LHCN-M2 (cell line): ENCODE data around the gene HDAC1. TPM values are rescaled to one million over a fixed set of nuclear protein-coding genes. Genes with fewer than 3 reads are reported as not detected.
A peak's percentile ranks its signal among the peaks of the same experiment; 100 is the strongest.

Experiments used
- DNase-seq: peaks from one replicate; pipeline ENCODE4 v3.0.0-alpha.2; 2012; ENCODE audit warnings: low read depth
- total RNA-seq: library from RNA; depleted of rRNA; stranded (reverse); fragments of >200 nt; gene quantifications from 2 replicates; pipeline ENCODE4 v1.2.3, GENCODE V29; 2014

HDAC1 gene
- total RNA-seq, 1 experiment from 2014 or later, result 54.4 TPM

- DNase-seq, result no peak
Observed at GRCh38 chr1:32327204-32327603, 35.3 kb downstream of the HDAC1 start.

- no peak for DNase-seq
Observed at GRCh38 chr1:32329931-32330466, 38.1 kb downstream of the HDAC1 start.

- DNase-seq, result no peak
Observed at GRCh38 chr1:32330558-32331151, 38.8 kb downstream of the HDAC1 start.

- DNase-seq, result no peak
Observed at GRCh38 chr1:32331549-32331948, 39.7 kb downstream of the HDAC1 start.

- DNase-seq, result no peak
Observed at GRCh38 chr1:32332290-32333079, 40.6 kb downstream of the HDAC1 start.

GRCh38 chr1:32333251-32333963 is 41.5 kb downstream of the HDAC1 start:
- no peak for DNase-seq

GRCh38 chr1:32334274-32334861 is 42.5 kb downstream of the HDAC1 start:
- DNase-seq, result no peak

- peak; percentile 53 for DNase-seq
Observed at GRCh38 chr1:32334864-32335534, 43.1 kb downstream of the HDAC1 start.

- no peak for DNase-seq
Observed at GRCh38 chr1:32335535-32335789, 43.6 kb downstream of the HDAC1 start.

GRCh38 chr1:32335790-32336590 is 44.1 kb downstream of the HDAC1 start, which contains the start of gene MARCKSL1:
Gene MARCKSL1, minus strand, starts transcription at chr1:32336233. Its CDS starts 200 bp downstream, at chr1:32336033.
- peak; percentile 55 for DNase-seq

GRCh38 chr1:32336591-32336932 is 44.7 kb downstream of the HDAC1 start:
- DNase-seq, result no peak

GRCh38 chr1:32336963-32337675 is 45.2 kb downstream of the HDAC1 start:
- DNase-seq, result peak; percentile 35

- no peak for DNase-seq
Observed at GRCh38 chr1:32337855-32338636, 46.2 kb downstream of the HDAC1 start.

GRCh38 chr1:32338637-32339145 is 46.8 kb downstream of the HDAC1 start:
- no peak for DNase-seq

GRCh38 chr1:32339363-32339978 is 47.6 kb downstream of the HDAC1 start:
- no peak for DNase-seq

GRCh38 chr1:32341186-32341757 is 49.4 kb downstream of the HDAC1 start:
- no peak for DNase-seq

GRCh38 chr1:32341971-32342370 is 50.1 kb downstream of the HDAC1 start:
- DNase-seq, result no peak

GRCh38 chr1:32342704-32343103 is 50.8 kb downstream of the HDAC1 start:
- DNase-seq, result no peak
